GM21390 (cell line): ENCODE measurements around the gene GJD4.

ENCODE experiments used
- ATAC-seq: cut with Tn5 transposase; IDR thresholded peaks from one replicate; pipeline ENCODE4 v1.9.1; 2021; ENCODE audit not compliant: unreplicated experiment

The GJD4 gene

GRCh38 chr10:35605191-35605590 lies at the start of gene GJD4:
Gene GJD4, plus strand, starts transcription at chr10:35605341. Its CDS starts 227 bp downstream, at chr10:35605568.
- no peak for ATAC-seq

GRCh38 chr10:35555962-35556930 lies 48.9 kb upstream of the GJD4 start:
- no peak for ATAC-seq

GRCh38 chr10:35558276-35558675 lies 46.9 kb upstream of the GJD4 start:
- no peak for ATAC-seq

- no peak for ATAC-seq
These were observed 45.7 kb upstream of the GJD4 start for GRCh38 chr10:35559416-35559815.

GRCh38 chr10:35561715-35562114 lies 43.4 kb upstream of the GJD4 start:
- no peak for ATAC-seq

GRCh38 chr10:35562427-35562826 lies 42.7 kb upstream of the GJD4 start:
- no peak for ATAC-seq

GRCh38 chr10:35563261-35563891 lies 41.8 kb upstream of the GJD4 start:
- ATAC-seq = peak; percentile 68

GRCh38 chr10:35564341-35564968 lies 40.7 kb upstream of the GJD4 start:
- ATAC-seq = peak; percentile 56

- no peak for ATAC-seq
These were observed 39.5 kb upstream of the GJD4 start for GRCh38 chr10:35565602-35566081.

GRCh38 chr10:35567951-35568350 lies 37.2 kb upstream of the GJD4 start:
- ATAC-seq = no peak

GRCh38 chr10:35568483-35569015 lies 36.6 kb upstream of the GJD4 start:
- no peak for ATAC-seq

GRCh38 chr10:35569111-35569707 lies 35.9 kb upstream of the GJD4 start:
- ATAC-seq = no peak

- no peak for ATAC-seq
These were observed 35.3 kb upstream of the GJD4 start for GRCh38 chr10:35569836-35570235.

- no peak for ATAC-seq
These were observed 34.7 kb upstream of the GJD4 start for GRCh38 chr10:35570397-35570796.

- ATAC-seq = no peak
These were observed 32.6 kb upstream of the GJD4 start for GRCh38 chr10:35572583-35572982.

- no peak for ATAC-seq
These were observed 31.3 kb upstream of the GJD4 start for GRCh38 chr10:35573796-35574195.

GRCh38 chr10:35574924-35575352 lies 30.2 kb upstream of the GJD4 start:
- ATAC-seq = no peak

GRCh38 chr10:35575640-35576039 lies 29.5 kb upstream of the GJD4 start:
- ATAC-seq = no peak

- no peak for ATAC-seq
These were observed 28.4 kb upstream of the GJD4 start for GRCh38 chr10:35576730-35577129.

GRCh38 chr10:35577926-35578617 lies 27.1 kb upstream of the GJD4 start:
- no peak for ATAC-seq
